HuH-7 (cell line): ENCODE results near the gene CBLC.
A peak's percentile ranks its signal among the peaks of the same experiment; 100 is the strongest.

Source experiments
- DNase-seq: peaks from one replicate; pipeline ENCODE4 v3.0.0; 2011; ENCODE audit warnings: low spot score

The CBLC gene

DNA sequence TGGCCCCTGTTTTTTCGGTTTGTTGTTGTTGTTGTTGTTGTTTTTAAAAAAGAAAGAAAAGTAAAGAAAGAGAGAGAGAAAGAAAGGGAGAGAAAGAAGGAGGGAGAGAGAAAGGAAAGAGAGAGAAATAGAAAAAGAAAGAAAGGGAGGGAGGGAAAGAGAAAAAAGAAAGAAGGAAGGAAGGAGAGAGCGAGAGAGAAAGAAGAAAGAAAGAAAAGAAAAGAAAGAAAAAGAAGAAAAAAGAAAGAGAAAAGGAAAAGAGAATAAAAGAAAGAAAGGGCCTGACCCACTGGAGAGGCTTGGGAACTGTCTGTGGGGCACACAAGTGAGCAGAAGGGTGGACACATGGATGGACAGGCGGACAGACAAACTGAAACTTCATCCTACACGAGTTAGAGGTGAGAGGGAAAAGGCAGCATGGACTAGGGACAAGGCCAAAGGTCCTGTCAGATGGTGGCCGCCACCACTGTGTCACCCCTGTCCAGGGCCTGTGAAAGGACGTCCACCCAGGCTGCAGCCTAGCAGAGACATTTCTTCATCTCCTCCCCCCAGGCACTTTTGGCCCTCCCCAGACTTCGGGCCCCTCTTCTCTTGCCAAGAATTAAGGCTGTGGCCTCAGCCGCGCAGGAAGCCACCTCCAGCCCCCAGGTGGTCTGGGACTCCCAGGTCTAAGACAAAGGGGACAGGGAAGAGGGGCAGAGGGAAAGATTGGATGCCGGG is 22.1 kb downstream of the CBLC start:
- no peak for DNase-seq

DNA sequence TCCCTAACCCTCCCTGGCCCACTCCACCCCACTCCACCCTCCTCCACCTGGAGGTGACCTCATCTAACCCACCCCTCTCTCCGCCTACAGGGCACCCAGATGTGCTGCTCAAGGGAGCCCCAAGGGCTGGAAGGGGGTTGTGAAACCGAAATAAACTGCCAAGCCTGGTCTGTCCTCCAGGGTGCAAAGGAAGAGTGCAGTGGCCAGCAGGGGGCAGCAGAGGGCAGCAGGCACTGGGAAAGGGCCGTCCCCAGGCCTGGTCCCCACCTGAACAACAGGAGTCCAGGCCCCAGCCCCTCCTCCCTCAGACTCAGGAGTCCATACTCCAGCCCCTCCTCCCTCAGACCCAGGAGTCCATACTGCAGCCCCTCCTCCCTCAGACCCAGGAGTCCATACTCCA is 22.8 kb downstream of the CBLC start:
- DNase-seq = peak; percentile 86

DNA sequence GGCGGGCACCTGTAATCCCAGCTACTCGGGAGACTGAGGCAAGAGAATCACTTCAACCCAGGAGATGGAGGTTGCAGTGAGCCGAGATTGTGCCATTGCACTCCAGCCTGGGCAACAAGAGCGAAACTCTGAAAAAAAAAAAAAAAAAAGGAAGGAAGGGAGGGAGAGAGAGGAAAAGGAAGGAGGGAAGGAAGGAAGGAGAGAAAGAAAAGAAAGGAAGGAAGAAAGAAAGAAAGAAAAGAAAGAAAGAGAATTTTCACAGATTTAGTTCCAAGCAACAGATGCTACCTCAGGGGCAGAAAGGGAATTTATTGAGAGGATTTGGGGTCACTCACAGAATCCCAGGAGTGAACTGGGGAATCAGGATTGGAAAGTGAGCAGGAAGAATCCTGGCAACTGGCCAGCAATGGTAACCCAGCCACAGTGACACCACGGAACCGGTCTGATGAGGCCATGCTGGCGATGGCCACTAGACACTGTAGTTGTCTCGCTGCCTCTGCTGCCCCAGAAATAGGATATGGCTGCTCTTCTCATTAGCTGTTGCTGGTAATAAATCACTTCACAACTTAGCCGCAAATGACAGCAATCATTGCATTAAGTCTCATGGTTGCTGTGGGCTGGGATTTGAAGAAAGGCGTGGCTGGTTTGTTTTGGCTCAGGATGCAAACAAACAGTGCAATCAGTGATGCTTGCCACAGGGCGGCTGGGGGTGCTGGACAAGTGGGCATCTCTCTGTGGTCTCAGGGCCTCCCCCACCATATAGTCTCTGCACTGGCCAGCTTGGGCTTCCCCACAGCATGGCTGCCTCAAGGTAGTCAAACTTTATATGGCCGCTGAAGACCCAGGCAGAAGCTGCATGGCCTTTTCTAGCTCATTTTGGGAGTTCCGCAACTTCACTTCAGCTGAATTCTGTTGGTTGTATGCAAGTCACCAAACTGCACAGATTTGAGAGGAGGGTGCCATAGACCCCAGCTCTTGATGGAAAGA is 26.0 kb downstream of the CBLC start:
- DNase-seq = no peak

DNA sequence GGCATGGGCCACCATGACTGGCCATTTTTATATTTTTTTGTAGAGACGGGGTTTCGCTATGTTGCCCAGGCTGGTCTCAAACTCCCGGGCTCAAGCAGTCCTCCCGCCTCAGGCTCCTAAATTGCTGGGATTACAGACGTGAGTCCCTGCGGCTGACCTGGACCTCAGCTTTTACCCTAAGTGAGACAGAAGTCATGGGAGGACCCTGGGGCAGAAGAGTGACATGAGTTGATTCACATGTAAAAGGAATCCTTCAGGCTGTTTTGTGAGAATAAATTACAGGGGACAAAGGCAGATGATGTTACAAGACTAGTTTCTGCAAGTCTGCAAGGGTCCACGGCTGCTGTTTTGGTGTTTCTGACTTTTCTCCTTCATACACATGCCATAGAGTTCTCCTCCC is 28.6 kb downstream of the CBLC start:
- no peak for DNase-seq

DNA sequence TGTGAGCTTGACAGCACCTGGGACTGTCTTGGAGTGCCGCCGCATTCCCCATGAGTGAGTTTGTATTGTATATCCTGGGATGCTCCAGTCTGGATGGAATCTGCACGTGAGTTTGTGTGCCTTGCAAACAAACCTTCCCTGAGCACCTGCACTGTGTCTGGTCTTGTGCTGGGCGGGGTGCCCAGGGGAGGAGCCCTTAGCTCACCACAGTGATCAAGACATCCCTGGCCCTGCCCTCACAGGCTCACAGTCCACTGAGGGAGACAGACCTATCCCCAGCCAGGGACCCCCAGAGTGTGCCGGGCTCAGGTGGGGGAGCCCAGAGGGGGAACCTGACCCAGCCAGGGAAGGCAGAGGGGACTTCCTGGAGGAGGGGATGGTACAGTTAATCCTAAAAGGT is 29.5 kb downstream of the CBLC start:
- DNase-seq = no peak

DNA sequence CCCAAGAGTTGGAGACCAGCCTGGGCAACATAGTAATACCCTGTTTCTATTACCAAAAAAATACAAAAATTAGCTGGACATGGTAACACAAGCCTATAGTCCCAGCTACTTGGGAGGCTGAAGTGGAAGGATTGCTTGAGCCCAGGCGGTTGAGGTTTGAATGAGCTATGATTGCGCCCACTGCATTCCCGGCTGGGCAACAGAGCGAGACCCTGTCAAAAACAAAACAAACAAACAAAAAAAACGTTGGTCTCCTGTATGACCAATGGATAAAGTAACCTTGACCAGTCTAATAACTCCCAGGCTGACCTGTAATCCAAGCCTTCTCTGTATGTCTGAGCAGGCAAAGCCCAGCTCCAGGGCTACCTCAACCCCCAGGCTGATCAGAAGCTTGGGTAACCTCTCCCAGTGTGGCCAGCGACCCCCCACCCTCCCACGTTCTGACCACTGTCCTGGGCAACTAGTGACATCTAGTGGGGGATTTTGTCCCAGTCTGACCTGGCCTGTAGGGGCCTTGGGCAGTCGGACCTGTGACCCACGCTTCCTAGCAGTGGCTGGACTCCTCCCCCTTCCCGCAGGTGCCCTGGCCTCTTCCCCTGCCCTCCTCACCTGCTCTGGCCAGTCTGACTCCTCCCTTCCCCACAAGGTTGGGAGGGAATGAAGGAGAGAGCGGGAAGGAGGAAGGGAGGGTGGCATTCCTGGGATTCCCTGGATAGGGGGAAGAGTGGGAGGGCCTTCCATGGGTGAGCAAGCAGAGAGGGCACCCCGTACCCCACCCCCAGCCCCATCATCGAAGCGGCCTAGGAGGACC is 30.2 kb downstream of the CBLC start:
- DNase-seq = peak; percentile 81

DNA sequence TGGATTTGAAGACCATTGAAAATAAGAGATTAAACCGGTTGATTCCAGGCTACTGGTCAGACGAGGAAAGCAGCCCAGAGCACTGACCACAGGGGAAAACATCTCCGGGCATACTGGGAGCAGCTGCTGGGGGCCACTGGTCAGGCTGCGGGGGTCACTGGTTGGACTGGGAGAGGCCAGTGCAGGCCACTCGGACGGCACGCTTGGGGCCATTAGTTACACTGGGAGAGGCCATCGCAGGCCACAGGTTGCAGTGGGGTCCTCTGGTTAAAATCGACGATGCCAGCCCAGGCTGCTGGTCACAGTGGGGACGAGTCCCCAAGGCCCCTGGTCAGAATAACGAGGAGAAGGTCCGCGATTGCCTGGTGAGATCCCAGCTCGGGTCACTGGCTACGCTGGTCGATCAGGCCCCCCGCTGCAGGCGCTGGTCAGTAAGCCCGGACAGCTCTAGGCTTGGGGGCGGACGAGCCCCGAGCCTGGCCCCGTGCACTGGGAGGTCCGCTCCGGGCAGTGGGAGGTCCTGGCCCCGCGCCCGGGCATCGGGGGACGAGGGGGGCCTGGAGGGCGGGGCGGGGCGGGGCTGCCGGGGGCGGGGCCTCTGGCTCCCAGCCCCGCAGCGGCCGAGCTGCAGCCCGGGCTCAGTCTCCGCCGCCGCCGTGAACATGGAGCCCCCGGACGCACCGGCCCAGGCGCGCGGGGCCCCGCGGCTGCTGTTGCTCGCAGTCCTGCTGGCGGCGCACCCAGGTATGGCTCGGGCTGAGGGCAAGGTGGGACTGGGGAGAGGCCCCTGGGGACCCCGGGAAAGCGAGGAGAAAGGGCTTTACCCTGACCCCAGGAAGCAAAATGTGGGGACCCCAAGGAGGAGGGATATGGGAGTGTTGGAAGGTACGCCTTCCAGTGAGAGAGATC is 31.0 kb downstream of the CBLC start, which contains the start of gene BCAM:
BCAM (plus strand) TSS at position 641 of the 909 bp plus-strand sequence; CDS start at position 663, 22 bp downstream.
- DNase-seq = peak; percentile 93

DNA sequence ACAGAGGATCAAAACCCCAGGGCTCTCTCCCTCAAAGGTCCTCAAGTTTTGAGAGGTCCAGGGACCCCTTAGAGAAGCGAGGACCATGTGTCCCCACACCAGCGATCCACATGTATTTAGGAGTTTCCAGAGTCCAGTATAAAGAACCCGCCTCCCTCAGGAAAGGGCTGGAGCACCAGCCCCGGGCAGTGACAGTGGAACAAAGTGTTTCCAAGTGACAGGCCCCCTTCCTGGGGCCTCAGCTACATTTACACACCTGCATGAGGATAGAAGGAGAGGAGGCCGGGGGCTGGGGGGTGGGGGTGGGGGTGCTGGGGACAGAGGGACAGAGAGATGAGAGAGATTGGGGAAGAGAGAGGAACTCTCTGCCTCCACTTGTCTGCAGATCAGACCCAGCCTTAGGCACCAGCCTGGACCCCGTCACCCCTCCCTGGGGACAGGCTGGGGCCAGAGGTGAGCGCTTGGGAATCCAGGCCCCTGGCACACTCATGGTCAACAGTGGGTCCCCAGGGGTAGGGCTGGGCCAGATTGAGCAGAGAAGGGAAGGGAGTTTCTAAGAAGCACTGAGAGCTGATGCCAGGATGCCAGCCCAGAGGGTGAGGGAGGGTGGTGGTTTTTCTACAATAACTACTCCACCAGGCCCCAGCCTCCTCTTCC is 32.0 kb downstream of the CBLC start:
- no peak for DNase-seq

DNA sequence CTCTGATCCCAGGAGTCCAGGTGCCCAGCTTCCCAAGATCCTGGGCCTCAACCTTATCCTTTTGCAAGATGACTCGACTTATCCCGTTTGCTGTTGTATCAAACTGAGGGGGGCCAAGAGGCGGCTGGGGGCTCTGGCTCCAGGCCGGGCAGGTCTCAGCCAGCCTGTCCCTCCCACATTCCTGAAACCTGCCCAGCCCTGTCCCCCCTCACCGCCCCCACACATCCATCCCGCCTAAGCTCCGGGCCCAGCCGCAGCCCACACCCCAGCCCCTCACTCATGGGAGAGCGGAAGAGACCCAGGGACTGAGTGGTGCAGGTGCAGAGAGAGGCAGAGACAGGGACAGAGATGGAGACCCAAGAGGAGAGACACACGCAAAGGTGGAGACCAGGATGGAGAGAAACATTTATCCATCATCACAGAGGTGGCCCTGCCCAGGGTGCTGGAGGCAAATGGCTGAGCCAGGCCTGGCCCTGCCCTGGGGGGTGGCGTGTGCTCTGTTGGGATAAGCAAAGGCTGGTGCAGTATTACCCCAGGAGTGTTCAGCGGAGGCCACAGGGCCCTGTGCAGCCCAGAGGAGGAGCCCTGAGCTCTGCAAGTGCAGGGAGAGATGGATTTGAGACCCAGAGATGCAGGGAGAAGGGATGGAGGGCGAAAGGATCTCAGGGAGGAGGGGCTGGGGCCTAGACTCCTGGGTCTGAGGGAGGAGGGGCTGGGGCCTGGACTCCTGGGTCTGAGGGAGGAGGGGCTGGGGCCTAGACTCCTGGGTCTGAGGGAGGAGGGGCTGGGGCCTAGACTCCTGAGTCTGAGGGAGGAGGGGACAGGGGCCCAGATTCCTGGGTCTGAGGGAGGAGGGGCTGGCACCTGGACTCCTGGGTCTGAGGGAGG is 32.8 kb downstream of the CBLC start:
- DNase-seq = no peak

DNA sequence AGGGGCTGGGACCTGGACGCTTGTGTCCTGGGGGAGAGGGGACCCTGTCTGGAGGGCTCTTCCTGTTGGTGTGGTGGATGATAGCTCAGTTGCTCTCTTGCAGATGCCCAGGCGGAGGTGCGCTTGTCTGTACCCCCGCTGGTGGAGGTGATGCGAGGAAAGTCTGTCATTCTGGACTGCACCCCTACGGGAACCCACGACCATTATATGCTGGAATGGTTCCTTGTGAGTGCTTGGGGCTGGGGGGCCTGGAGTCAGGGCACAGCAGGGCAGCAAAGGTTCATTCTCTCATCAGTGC is 33.4 kb downstream of the CBLC start:
- DNase-seq = no peak

DNA sequence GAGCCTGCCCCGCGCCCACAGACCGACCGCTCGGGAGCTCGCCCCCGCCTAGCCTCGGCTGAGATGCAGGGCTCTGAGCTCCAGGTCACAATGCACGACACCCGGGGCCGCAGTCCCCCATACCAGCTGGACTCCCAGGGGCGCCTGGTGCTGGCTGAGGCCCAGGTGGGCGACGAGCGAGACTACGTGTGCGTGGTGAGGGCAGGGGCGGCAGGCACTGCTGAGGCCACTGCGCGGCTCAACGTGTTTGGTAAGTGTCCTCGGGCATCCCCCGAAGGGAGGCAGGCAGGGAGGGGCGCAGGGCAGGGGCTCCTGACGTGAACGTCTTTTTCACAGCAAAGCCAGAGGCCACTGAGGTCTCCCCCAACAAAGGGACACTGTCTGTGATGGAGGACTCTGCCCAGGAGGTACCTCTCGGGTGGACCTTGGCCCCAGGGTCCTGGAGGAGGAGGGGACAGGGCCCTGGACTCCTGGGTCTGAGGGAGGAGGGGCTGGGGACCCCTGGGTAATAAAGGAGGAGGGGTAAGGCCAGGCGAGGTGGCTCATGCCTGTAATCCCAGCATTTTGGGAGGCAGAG is 34.5 kb downstream of the CBLC start:
- no peak for DNase-seq

DNA sequence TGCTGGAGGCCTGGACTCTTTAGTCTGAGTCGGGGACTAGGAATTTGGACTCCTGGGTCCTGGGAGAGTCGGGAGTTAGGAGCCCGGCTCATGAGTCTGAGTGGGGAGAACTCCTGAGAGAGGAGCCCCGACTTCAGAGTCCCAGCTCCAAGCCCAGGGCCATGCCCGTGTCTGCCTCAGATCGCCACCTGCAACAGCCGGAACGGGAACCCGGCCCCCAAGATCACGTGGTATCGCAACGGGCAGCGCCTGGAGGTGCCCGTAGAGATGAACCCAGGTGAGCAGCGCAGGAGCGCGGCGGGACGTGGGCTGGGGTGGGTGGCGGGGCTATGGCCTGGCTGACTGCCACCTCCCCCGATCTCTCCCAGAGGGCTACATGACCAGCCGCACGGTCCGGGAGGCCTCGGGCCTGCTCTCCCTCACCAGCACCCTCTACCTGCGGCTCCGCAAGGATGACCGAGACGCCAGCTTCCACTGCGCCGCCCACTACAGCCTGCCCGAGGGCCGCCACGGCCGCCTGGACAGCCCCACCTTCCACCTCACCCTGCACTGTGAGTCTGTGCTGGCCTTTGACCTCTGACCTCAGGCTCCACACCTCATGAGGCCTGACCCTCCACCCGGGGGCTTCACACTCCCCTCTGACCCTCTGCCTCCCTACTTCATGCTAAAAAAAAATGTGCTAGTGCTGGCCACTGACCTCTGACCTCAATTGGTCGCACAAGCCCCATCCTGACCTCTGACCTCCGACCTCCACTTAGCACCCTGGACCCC is 35.6 kb downstream of the CBLC start:
- DNase-seq = no peak

DNA sequence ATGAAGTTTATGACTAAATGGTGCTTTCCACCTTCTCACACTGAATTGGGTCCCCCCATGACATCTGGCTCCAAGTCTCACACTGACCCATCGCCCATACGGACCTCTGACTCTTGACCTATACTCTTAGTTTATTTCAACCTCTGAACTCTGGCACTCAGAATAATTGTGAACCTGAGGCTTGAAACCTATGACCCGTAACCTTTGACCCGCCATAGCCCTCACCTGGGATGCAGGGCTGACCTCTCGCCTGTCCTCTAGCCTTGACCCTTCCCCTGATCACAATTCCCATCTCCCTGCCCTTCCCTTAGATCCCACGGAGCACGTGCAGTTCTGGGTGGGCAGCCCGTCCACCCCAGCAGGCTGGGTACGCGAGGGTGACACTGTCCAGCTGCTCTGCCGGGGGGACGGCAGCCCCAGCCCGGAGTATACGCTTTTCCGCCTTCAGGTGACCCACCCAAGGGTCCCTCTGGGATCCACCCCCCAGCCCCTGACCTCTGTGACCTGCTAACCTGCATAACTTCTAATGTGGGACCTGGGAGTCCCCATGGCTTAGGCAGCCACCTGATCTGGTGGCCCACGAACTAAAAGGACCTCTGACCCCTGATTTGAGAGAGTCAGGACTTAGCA is 36.3 kb downstream of the CBLC start:
- no peak for DNase-seq

DNA sequence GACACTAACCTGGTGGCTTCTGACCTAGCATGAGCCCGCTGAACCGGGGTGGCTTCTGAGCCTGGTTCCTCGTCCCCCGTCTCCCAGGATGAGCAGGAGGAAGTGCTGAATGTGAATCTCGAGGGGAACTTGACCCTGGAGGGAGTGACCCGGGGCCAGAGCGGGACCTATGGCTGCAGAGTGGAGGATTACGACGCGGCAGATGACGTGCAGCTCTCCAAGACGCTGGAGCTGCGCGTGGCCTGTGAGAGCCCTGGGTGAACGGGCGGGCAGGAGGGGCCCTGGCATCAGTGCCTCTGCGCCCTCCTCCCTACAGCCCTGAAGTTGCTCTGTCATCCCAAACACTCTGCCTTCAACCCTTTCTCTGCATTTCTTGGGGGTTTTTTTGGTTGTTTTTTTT is 36.8 kb downstream of the CBLC start:
- DNase-seq = no peak

DNA sequence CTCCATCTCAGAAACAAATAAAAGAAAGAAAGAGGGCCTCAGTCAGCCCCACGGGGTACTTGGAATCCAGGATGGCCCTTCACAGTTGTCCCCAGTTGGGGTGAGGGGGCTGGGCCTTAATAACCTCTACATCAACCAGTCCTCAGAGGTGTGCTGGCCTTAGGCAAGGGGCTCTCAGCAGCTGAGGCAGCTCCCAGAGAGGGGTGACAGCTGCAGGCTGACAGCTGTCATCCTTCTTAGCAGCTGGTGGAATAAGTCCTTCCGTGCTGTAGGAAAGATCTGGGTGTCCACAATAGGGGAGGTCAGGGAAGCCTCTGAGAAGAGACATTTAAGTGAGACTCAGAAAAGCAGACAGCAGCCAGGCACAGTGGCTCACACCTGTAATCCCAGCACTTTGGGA is 38.6 kb downstream of the CBLC start:
- DNase-seq = no peak

DNA sequence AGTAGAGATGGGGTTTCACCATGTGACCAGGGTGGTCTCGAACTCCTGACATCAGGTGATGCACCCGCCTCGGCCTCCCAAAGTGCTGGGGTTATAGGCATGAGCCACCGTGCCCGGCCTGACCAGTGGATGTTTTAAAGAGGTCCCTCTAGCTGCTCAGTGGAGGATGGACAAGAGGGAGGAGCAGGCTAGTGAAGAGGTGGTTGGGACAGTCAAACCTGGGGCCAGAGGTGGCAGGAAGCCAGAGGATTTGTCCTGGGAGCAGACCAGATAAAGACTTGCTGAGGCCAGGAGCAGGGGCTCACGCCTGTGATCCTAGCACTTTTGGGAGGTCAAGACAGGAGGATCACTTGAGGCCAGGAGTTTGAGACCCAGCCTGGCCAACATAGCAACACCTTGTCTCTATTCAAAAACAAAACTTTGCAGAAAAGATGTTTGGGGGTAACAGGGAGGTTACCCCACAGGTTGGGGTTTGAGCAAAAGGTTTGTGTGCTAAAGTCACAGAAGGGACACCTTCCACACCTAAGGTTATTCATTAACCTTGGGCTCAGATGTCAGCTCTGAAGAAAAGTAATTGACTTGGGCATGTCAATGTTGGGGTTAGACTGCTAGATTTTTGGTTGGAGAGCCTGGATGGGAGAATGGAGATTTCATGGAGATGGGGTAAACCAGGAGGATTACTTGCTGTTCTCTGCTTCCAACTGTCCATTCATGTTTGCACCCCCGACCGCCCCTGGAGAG is 40.2 kb downstream of the CBLC start:
- DNase-seq = no peak

DNA sequence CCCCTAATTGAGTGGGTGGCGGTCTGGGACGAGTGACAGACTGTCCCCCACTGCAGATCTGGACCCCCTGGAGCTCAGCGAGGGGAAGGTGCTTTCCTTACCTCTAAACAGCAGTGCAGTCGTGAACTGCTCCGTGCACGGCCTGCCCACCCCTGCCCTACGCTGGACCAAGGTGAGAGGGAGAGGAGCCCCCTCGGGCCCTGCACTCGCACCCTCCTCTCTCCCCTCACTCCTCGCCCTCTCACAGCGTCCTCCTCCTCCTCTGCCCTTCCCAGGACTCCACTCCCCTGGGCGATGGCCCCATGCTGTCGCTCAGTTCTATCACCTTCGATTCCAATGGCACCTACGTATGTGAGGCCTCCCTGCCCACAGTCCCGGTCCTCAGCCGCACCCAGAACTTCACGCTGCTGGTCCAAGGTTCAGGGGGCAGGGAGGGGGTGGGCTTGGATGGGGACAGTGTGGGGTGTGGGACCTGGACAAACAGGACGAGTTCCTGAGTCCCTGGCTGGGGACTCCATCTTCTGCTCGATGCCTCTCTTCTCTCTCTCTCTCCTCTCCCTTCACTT is 40.9 kb downstream of the CBLC start:
- DNase-seq = no peak
